Testis (tissue), 3 donors: ENCODE results near the gene TBC1D19. TPM values are rescaled to one million over a fixed set of nuclear protein-coding genes. Genes with fewer than 3 reads are reported as not detected.

Experiments
- DNase-seq: peaks from one replicate; pipeline ENCODE4 v3.0.0-alpha.2; 2019
- H3K27ac ChIP-seq, 2 donors: fragments of 200-600 bp; sonication (generic); one replicate each; pipeline ENCODE4 v1.5.1; 2019
- H3K27me3 ChIP-seq: fragments of 200-600 bp; sonication (generic); one replicate; pipeline ENCODE4 v1.5.1; 2019
- H3K36me3 ChIP-seq: fragments of 200-600 bp; sonication (generic); one replicate; pipeline ENCODE4 v1.5.1; 2017; ENCODE audit warnings: low read depth; ENCODE audit errors: missing control alignments
- H3K4me1 ChIP-seq: fragments of 200-600 bp; sonication (generic); one replicate; pipeline ENCODE4 v1.5.1; 2019
- H3K4me3 ChIP-seq, 2 donors: fragments of 200-600 bp; sonication (generic); one replicate each; pipeline ENCODE4 v1.5.1; 2017 to 2019
- H3K9me3 ChIP-seq: fragments of 200-600 bp; sonication (generic); one replicate; pipeline ENCODE4 v1.5.1; 2017
- POLR2A ChIP-seq: fragments of 450-650 bp; IDR thresholded peaks from one replicate; pipeline ENCODE4 v1.6.1; 2017; ENCODE audit warnings: antibody characterized with exemption, mild to moderate bottlenecking, moderate library complexity
- WGBS, 2 donors: methylation state at CpG; one replicate each; pipeline ENCODE4 v1.1.5; 2018; 5-methylcytosine and 5-hydroxymethylcytosine counted together
- intact Hi-C: fragments of 100-400 bp; cut with DNase I; formaldehyde crosslinking; loops from one replicate; pipeline ENCODE4 v1.15.1; 2023; ENCODE audit warnings: low total_unique reads
- polyA plus RNA-seq: library from polyadenylated mRNA; stranded (reverse); fragments of 350-450 nt; fragmentation: Illumina TruSeq; extraction: RNeasy Lipid Tissue Mini Kit (QIAGEN cat#74804); gene quantifications from one replicate; pipeline ENCODE4 v1.2.3, GENCODE V29; 2014; ENCODE audit warnings: low read depth, low replicate concordance; ENCODE audit not compliant: insufficient read depth
- total RNA-seq, 2 donors: library from RNA; depleted of rRNA; stranded (reverse); fragments of >200 nt; gene quantifications; one replicate each; pipeline ENCODE4 v1.2.3, GENCODE V29; 2016
- TF ChIP-seq, protein P1 (sequence below), 3 experiments: fragments of 450-650 bp in 2 of 3; fragments of 200-600 bp in 1 of 3; sonication (generic) in 1 of 3; IDR thresholded peaks; one replicate each; pipeline ENCODE4 v1.5.1; 2016 to 2019; ENCODE audit warnings: antibody characterized with exemption in 3 of 3, mild to moderate bottlenecking in 2 of 3, moderate library complexity in 1 of 3

TBC1D19 gene
- total and polyA plus RNA-seq, 3 donors from 2014 or later = 5.7 to 20.2 (median 13.9) TPM

DNA sequence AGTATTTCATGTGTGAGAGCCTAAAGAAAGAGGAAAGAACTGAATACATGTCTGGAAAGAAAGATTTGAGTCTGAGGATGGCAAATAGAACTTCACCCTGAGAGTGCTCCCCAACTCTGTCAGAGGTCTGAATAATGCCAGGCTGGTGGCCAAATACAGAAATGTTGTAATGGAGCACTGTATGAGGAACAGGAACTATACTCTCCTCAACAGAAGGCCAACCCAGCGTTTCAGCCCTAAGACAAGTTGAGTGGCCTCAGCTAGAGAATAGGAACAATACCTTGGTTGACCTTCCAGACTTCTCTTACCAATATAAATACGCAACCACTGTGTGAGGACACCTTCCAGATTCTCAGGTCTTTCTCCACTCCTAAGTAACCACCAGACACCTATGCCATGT is 182.3 kb downstream of the TBC1D19 start:
- Histone ChIP-seq H3K27me3 (no peaks in the 10 kb centered on the region), H3K27ac (no peak overlapping the region), H3K4me3 (no peak overlapping the region), H3K4me1 (no peaks in the 10 kb centered on the region), H3K9me3 (no peaks in the 10 kb centered on the region), H3K36me3 (no peaks in the 10 kb centered on the region)
- WGBS, 2 donors = 91 to 95% methylated on average over 2 of the region's 2 CpGs
- DNase-seq = no peak
- intact Hi-C loops = no loop called here
- TF ChIP-seq, protein P1, sequence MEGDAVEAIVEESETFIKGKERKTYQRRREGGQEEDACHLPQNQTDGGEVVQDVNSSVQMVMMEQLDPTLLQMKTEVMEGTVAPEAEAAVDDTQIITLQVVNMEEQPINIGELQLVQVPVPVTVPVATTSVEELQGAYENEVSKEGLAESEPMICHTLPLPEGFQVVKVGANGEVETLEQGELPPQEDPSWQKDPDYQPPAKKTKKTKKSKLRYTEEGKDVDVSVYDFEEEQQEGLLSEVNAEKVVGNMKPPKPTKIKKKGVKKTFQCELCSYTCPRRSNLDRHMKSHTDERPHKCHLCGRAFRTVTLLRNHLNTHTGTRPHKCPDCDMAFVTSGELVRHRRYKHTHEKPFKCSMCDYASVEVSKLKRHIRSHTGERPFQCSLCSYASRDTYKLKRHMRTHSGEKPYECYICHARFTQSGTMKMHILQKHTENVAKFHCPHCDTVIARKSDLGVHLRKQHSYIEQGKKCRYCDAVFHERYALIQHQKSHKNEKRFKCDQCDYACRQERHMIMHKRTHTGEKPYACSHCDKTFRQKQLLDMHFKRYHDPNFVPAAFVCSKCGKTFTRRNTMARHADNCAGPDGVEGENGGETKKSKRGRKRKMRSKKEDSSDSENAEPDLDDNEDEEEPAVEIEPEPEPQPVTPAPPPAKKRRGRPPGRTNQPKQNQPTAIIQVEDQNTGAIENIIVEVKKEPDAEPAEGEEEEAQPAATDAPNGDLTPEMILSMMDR (IDR thresholded peaks at IDR 0.05) = no peak
- TF ChIP-seq POLR2A = no peak

DNA sequence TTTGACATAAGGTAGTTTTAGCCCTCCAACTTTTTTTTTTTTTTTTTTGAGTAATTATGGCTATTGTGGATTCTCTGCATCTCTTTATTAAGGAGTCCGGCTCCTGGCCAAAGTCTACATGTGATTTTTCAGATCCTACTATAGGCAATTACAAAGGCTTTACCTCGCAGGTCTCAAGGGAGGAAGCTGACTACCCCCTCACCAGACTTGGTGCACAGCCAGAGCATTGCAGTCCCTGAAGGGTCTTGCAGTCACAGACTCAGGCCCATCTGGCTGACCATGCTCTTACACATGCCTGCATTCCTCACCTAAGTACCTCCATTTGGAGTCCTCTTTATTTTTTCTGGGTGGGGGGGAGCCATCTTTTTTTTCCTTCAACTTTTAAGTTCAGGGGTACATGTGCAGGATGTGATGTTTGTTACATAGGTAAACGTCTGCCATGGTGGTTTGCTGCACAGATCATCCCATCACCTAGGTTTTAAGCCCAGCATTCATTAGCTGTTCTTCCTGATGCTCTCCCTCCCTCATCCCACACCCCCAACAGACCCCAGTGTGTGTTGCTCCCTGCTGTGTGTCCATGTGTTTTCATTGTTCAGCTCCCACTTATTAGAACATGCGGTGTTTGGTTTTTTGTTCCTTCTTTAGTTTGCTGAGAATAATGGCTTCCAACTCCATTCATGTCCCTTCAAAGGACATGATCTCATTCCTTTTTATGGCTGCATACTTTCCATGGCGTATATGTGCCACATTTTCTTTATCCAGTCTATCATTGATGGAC is 188.4 kb downstream of the TBC1D19 start:
- TF ChIP-seq, protein P1 (IDR thresholded peaks at IDR 0.05) = no peak
- no peak for TF ChIP-seq POLR2A
- Histone ChIP-seq H3K27me3 (no peaks in the 10 kb centered on the region), H3K27ac (no peak overlapping the region), H3K4me1 (no peaks in the 10 kb centered on the region), H3K4me3 (no peak overlapping the region), H3K9me3 (no peaks in the 10 kb centered on the region), H3K36me3 (no peaks in the 10 kb centered on the region)
- intact Hi-C loops = no loop called here
- no peak for DNase-seq
- 88 to 91% methylated on average over 5 of the region's 5 CpGs for WGBS, 2 donors

DNA sequence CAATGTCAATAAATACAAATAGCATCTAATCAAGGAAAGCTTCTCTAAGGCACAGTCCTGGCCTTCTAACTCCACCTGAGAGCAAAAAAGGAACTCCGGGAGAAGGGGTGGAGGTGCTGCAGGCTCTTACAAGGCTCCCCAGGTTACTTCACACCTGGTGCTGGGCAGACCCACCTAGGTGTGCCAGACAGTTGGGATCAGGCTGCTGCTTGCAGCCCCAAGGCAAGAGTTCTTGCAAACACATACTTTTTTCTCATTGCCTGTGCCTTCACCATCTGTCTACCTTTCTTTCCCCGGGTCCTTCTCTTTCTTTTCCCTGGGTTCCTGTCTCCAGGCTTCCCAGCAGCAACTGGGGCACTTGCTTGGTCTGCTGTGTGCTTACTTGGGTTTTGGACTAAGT is 195.3 kb downstream of the TBC1D19 start:
- Histone ChIP-seq H3K4me3 (no peak overlapping the region), H3K27me3 (no peaks in the 10 kb centered on the region), H3K4me1 (no peaks in the 10 kb centered on the region), H3K36me3 (no peaks in the 10 kb centered on the region), H3K27ac (no peak overlapping the region), H3K9me3 (no peaks in the 10 kb centered on the region)
- intact Hi-C loops = no loop called here
- TF ChIP-seq, protein P1 (IDR thresholded peaks at IDR 0.05) = no peak
- no peak for TF ChIP-seq POLR2A
- no peak for DNase-seq
- WGBS, 2 donors = 93% methylated on average over 2 of the region's 2 CpGs

- intact Hi-C loops = no loop called here
- H3K4me3 ChIP-seq = no peak overlapping the region
- no peak for DNase-seq
- TF ChIP-seq POLR2A = no peak
- TF ChIP-seq, protein P1 (IDR thresholded peaks at IDR 0.05) = no peak
- 67 to 93% methylated on average over 2 of the region's 2 CpGs for WGBS, 2 donors
- H3K9me3 ChIP-seq = no peaks in the 10 kb centered on the region
- H3K27me3 ChIP-seq = no peaks in the 10 kb centered on the region
- H3K36me3 ChIP-seq = no peaks in the 10 kb centered on the region
- H3K4me1 ChIP-seq = no peaks in the 10 kb centered on the region
- no peak overlapping the region for H3K27ac ChIP-seq
Observed at GRCh38 chr4:26779674-26780073, 195.8 kb downstream of the TBC1D19 start.

DNA sequence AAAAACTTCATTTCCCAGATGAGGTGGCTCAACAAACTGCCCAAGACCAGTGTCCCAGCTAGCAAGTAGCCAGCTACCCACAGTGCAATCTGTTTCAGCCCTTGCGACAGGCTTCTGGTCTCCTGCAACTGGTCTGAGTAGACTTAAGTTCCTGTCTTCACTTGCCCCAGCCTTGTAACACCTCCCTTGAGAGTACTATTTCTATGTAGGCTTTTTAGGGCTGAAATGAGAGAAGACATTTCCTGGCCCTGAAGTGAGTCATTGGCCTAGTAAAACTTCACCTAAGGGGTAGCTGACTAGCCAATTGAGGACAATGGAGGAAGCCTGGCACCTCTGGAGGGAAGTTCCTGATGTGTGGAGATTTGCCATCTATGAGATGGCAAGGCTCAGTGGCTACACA is 196.7 kb downstream of the TBC1D19 start:
- Histone ChIP-seq H3K27ac (no peak overlapping the region), H3K4me3 (no peak overlapping the region), H3K4me1 (no peaks in the 10 kb centered on the region), H3K9me3 (no peaks in the 10 kb centered on the region), H3K36me3 (no peaks in the 10 kb centered on the region), H3K27me3 (no peaks in the 10 kb centered on the region)
- intact Hi-C loops = no loop called here
- no peak for DNase-seq
- 80 to 100% methylated on average over 1 of the region's 1 CpG for WGBS, 2 donors
- TF ChIP-seq POLR2A = no peak
- TF ChIP-seq, protein P1 (IDR thresholded peaks at IDR 0.05) = no peak
